ENCODE data around the gene PHOX2A.
"Not testable (repeated sequence)": the region's sequence is repeated elsewhere in the genome, so short reads cannot be mapped to it uniquely, and the experiment has no call there.

Gene PHOX2A

DNA sequence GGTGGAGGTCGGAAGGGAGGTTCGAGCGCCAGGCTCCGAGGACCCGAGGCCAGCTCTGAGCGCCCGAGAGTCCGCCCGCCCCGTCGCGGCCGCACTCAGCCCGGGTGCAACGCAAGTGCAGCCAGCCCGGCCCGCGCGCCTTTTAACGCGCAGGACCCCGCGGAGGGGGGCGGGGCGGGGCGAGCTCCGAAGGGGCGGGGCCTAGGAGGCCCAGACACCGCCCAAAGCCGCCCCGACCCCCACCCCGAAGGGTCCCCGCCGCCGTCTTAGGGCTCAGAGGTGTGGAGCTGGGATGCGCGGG is at the start of gene PHOX2A:
Gene PHOX2A (minus strand): TSS at position 117 of the 301 bp plus-strand sequence. CDS start 172 bp downstream, outside the sequence.
- no peak for DNase-seq

DNA sequence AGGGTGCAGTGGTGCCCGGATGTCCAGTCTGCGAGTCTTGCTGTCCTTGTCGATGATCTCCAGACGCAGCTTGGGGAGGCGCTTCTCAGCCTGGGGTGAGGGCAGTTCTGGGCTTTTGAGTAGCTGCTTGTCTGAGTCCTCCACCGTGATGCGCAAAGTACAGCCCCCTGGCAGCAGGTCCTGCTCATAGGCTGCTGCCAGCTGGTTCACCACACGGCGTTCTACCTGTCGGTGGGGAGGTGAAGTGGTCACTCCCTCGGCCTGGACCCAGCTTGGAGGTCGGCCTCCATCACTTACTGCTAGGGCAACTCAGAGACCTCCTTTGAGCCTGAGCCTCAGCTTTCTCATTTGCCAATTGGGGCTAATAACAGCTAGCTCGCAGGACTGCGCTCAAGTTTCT is 49.4 kb upstream of the PHOX2A start:
- no peak for DNase-seq

GRCh38 chr11:72292106-72292785 is 48.3 kb upstream of the PHOX2A start:
- DNase-seq, result no peak

- peak; percentile 28 for DNase-seq
These were observed 46.8 kb upstream of the PHOX2A start for GRCh38 chr11:72290741-72291140.

- no peak for DNase-seq
These were observed 43.3 kb upstream of the PHOX2A start for GRCh38 chr11:72287293-72287692.

DNA sequence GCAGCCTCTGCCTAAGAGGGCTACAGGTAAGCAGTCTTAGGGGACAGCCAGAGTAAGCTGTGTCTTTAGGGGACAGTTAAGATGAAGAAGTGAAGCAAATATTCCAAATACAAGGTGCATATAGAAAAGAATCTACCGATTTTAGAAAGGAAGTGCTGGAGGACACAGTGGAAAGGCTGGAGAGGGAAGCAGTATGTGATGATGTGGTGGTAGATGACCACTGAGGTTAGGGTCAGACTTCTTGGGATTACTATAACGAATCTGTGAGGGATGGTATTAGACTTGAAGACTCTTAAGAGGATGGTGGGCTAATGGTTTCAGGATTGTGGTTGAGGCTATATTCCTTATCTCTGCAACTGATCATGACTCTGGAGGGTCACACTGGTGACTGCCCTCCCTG is 40.0 kb upstream of the PHOX2A start:
- no peak for DNase-seq

- DNase-seq, result no peak
These were observed 36.8 kb upstream of the PHOX2A start for GRCh38 chr11:72280726-72281315.

DNA sequence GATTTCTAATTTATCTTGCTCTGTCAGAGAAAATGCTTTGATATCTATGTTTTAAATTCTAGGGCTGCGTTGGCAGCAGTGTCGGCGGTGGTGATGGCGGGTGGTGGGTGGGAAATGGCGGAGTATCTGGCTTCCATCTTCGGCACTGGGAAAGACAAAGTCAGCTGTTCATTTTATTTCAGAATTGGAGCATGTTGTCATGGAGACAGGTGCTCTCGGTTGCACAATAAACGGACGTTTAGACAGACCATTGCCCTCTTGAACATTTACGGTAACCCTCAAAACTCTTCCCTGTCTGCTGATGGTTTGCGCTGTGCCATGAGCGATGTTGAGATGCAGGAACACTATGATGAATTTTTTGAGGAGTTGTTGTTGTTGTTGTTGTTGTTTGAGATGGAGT is 36.1 kb upstream of the PHOX2A start:
- no peak for DNase-seq

GRCh38 chr11:72278905-72279304 is 34.9 kb upstream of the PHOX2A start:
- no peak for DNase-seq

DNA sequence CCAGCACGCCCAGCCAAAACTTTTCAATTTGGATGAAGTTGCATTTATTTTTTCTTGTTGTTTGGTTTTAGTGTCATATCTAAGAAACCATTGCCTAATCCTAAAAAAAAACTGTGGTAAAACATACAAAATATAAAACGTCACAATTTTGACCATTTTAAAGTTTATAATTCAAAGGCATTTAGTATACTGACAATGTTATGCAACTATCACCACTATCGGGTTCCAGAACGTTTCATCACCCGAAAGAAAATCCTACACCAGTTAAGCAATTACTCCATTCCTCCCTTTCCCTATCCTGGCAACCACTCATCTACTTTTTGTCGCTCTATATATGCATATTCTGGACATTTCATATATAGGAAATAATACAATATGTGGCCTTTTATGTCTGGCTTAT is 30.5 kb upstream of the PHOX2A start:
- no peak for DNase-seq

DNA sequence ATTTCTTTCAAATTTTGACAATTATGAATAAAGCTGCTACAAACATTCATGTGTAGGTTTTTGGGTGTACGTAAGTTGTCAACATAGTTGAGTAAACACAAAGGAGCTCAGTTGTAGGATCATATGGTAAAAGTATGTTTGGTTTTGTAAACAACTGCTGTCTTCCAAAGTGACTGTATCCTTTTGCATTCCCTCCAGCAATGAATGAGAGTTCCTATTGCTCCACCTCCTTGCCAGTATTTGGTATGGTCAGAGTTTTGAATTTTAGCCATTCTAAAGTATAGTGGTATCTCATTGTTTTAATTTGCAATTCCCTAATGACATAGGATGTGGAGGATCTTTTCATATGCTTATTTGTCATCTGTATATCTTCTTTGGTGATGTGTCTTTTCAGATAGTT is 28.0 kb upstream of the PHOX2A start:
- DNase-seq, result no peak

DNA sequence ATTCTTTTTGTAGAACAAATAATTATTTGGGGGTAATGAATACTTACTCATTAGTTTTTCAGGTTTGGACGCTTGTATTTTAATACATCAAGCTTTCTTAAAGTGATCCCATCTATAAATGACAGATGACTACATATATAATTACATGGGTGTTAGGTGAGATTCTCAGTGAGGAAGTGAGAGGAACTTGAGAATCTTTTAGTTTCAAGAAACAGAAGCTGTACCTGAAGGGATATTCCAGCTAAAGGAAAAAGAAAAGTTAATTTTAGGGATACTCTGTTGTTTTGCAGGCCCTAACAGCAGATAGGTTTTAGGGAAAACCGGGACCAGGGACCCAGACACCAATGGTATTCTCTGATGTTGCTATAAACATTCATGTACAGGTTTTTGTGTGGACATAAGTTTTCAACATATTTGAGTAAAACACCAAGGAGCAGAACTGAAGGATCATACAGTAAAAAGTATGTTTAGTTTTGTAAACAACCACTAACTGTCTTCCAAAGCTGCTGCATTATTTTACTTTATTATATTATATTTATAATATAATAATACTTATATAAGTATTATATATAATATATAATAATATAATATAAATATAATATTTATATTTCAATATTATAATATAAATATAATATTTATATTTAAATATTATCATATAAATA is 24.1 kb upstream of the PHOX2A start:
- no peak for DNase-seq

DNA sequence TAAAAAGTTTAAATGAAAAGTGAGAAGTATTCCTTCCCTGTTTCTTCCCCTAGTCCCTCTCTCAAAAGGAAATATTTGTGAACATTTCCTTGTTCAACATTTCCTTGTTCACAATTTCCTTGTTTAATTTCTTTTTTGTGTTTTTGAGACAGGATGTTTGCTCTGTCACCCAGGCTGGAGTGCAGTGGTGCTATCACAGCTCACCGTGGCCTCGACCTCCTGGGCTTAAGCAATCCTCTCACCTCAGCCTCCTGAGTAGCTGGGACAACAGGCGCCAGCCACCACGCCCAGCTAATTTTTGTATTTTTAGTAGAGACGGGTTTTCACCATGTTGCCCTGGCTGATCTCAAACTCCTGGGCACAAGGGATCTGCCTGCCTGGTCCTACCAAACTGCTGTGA is 23.0 kb upstream of the PHOX2A start:
- not testable (repeated sequence) for DNase-seq

GRCh38 chr11:72265951-72266350 is 22.0 kb upstream of the PHOX2A start:
- no peak for DNase-seq

DNA sequence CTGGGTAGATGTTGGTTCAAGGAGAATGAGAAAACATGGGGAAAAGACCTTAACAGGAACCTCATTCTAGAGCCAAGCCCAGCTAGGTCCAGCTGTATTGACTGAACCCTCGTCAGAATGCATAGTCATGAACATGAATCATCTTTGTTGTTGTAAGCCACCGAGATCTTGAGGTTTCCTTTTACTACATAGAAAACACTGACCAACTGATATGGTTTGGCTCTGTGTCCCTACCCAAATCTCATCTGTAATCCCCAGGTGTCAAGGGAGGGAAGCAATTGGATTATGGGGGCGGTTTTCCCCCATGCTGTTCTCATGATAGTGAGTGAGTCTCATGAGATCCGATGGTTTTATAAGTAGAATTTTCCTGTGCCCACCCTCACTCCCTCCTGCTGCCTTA is 19.4 kb upstream of the PHOX2A start:
- no peak for DNase-seq

DNA sequence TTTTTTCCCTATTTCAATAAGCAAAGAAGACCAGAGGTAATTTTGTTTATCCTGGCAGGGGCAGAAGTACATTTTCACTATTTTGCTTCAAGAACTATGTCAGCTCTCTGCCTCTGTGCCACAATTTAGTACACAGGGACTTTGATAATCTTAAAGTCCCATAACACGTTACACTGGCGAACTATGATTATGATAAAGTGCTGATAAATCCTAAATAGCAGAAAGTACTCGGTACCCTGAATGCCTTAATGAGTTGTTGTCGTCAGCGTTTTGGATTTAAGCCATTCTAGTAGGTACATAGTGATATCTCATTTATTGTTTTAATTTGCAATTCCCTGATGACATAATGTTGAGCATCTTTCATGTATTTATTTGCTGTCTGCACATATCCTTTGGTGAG is 16.6 kb upstream of the PHOX2A start:
- DNase-seq, result no peak

DNA sequence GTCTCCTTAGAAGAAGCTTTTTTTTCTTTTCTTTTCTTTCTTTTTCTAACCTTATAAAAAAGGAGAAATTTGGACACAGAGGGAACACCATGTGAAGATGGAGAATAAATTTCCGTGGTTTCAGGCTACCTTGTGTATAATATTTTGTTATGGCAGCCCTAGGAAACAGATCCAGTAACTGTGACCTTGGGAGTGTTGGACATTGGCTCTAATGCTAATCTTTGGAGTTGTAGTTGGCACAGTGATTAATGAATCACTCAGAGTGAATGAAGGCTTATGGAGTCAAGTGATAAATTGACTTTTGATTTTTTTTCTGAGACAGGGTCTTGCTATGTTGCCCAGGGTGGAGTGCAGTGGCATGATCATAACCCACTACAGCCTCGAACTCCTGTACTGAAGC is 15.5 kb upstream of the PHOX2A start:
- no peak for DNase-seq

DNA sequence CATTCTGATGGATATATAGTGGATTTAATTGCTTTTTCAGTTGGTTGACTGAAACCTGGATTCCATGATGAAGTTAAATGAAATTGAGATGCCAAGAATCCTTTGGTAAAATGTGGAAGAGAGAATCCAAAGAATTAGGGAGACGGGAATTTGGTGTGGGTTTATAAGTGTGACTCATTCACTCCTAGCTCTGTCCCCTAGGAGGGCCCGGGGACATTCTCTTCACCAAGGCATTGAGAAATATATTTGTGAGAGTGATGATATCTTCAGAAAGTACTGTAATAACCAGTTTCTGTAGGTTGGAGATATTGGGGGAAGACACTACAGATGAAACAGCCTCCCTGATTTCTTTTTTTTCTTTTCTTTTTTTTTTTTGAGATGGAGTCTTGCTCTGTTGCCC is 13.6 kb upstream of the PHOX2A start:
- no peak for DNase-seq

GRCh38 chr11:72254299-72254993 is 10.5 kb upstream of the PHOX2A start:
- DNase-seq, result no peak

GRCh38 chr11:72253392-72253791 is 9.4 kb upstream of the PHOX2A start:
- no peak for DNase-seq

DNA sequence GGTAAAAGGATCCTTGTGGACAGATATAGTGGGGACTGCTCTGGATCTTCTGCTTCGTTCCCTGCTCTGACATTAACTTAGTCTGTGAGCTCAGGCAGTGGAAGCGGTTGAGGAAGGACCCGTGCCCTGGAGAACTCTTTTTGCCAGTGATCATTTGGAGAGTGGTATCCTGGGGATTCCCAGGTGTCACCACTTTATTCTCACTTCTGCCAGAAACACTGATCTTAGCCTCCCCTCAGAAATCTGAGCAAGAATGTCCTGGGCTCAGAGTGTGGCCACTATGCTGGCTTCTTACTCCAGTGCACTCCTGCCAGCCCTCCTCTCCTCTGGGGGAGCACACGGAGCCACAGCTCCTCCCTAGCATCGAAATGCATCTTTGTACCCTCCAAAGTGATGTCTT is 7.6 kb upstream of the PHOX2A start:
- no peak for DNase-seq

DNA sequence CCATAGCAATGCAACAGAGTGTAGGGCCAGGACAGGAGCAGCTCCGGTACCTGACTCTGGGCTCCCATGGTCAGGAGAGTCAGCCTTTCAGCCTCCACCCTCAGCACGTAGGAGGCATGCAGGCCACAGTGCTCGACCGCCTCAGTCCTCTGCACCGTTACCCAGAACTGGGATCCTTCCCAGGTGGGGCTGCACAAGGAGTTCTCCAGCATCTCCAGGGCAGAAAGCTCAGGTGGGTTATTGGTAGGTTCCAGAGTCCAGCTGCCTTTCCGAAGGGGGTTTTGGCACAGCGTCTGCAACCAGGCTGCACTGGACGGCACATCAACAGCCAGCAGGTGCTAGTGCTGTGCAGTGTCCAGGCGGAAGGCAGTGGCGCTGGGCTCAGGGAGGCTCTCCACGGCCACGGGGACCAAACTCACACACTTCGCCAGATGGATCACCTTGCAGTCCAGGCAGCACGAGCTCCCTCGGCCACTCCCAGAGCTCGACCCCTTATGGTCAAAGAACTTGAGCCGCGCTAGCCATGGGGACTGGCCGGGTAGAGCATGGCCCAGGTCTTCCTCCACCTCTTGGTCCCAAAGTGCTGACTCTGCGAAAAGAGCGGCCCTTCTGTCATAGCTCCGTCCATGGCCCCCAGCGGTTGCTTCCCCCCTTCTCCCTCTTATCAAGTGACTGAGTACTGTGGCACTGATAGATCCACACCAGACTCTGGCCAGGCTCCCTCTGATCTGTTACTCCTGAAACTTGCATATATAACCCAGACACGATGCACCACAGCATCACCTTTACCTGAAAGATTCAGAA is 6.9 kb upstream of the PHOX2A start:
- no peak for DNase-seq

DNA sequence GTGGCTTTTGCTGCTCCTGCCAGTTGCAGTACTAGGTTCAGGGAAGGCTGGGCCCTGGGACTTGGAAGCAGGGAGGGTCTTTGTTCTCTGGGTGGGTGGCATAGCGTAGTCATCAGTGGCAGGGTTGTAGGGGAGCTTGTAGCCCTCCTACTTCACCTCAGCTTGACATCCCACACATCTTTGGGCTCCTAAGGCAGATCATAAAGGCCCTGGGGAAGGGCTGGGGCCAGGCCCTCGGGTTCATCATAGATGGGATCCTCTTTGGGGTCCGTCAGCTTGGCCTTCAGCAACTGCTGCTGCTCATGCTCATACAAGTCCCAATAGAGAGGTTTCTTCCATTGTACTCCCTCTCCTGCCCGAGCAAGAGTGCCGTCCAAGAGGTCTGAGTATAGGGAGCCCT is 6.0 kb upstream of the PHOX2A start:
- DNase-seq, result no peak
